Activated T-helper 1 cell treated with anti-CD3 and anti-CD28 coated beads, Interleukin-2, amount 50 U/mL, for 16 hours (primary cell): ENCODE data around the gene USP25.

Experiments used
- DNase-seq, 2 donors: peaks; one replicate each; pipeline ENCODE4 v3.0.0-alpha.2; 2020; ENCODE audit warnings: low read depth in 1 of 2, low spot score in 1 of 2

The USP25 gene

GRCh38 chr21:15801352-15801863 lies 71.6 kb downstream of the USP25 start:
- no peak for DNase-seq

DNA sequence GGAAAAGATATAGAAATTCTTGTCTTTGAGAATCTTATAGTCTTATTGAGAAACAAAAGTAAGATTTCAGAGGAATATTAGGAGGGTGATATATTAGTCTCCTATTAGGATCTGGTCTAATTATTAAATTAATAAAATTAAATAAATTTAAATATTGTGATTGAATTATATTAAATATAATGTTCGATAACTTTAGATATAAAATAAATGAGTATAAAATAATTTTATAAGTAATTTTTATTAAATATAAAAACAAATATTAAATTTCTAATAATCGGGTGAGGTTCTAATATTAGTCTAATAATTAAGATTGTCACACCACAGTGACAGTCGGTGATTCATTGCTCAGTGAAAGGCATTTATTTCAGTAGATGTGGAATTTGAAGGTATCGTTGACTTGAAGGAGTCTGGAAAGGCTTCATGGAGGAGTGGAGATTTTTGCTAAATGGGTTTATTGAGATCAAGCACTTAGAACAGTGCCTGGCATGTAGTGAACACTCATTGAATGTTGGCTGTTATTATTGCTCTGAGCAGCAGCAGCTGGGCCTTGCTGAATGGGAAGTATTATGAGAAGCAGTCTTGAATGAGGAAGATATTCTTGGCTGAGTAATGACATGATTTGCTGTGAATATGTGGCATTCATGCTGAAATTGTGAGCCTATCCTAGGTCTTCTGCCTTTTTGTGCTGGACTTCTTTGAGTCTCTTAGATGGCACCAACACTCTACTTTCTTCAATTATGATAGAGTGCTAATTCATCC lies 74.6 kb downstream of the USP25 start:
- DNase-seq: no peak

DNA sequence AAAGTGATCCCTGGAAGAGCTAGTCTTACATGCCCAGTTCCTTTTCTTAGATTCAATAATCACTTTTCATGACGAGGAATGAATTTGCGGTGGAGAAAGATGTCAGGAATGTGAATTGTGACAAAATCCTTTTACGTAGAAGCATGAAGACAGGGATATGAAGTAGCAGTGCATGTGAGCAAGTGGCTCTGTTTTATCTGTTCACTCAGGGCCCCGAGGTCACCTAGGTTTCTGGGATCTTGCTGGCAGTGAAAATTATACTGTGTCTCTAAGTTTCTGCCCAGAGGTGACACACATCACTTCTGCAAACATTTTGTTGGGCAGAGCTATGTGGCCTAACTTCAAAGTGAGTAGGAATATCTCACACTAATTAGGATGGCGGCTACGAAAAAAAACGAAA lies 79.3 kb downstream of the USP25 start:
- DNase-seq: no peak

DNA sequence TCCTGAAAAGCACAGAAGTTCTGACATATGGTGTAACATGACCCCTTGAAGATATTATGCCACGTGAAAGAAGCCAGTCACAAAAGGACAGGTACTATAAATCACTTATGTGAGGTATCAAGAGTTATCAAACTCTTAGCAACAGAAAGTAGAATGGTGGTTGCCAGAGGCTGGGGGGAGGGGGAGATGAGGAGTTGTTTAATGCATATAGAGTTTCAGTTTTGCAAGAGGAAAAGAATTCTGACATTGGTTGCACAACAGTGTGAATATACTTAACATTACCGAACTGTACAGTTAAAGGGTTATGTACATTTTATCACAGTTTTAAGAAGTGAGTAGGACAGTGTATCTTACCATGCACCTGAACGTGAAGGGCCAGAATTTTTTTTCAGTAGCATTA lies 80.0 kb downstream of the USP25 start:
- no peak for DNase-seq

DNA sequence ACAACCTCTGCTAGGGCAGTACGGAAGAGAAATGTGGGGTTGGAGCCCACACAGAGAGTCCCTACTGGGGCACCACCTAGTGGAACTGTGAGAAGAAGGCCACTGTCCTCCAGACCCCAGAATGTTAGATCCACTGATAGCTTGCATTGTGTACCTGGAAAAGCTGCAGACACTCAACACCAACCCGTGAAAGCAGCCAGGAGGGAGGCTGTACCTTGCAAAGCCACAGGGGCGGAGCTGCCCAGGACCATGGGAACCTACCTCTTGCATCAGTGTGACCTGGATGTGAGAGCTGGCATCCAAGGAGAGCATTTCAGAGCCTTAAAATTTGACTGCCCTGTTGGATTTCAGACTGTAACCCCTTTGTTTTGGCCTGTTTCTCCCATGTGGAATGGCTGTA lies 85.5 kb downstream of the USP25 start:
- DNase-seq: no peak

GRCh38 chr21:15820327-15820726 lies 90.5 kb downstream of the USP25 start:
- DNase-seq: no peak

DNA sequence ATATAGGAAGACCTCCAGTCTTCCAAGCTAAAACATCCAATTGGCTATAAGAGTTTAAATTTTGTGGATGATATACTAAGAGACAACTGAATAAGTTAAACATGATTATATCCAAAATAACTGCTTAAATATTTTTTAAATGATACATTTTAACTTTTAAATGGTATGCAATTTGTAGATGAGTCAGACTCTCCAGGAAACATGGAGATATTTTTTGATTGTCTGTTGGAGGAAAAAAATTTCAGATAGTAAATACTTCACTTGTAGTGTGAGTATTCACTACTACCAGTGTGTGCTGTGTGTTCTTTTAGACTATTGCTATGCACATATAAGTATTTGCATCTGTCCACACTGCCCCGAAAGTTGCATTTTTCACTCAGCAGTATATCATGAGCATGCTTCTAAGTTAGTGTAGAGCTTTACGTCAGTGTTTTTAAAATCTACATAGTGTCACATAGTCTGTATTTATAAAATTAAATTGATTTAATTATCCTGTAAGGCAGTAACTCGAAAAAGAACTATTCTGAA lies 91.1 kb downstream of the USP25 start:
- no peak for DNase-seq

DNA sequence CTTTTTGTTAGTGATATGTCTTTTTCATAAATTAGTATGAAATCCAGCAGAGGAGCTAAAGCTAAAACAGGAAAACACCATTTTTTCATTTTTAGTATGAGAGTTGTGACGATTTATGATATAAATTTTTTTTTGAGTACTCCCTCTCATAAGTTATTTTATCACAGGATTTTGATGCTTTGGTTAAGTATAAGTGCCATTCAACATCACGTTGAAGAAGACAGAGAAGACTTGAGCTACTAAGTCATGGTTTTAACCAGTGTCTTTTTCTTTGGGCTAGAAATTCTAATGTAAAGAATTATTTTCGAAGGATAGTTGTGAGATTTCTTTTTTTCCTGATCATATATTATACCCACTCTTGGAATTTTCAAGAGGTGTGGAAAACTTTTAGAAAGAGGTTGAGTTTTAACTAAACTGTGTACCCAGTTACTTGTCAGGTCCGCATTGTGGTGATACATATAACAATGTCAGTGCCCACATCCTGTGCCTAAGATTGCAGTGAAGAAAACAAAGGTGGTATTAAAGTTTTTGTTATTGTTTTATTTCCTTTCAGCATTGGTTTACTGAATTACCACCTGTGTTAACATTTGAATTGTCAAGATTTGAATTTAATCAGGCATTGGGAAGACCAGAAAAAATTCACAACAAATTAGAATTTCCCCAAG lies 93.8 kb downstream of the USP25 start:
- no peak for DNase-seq

DNA sequence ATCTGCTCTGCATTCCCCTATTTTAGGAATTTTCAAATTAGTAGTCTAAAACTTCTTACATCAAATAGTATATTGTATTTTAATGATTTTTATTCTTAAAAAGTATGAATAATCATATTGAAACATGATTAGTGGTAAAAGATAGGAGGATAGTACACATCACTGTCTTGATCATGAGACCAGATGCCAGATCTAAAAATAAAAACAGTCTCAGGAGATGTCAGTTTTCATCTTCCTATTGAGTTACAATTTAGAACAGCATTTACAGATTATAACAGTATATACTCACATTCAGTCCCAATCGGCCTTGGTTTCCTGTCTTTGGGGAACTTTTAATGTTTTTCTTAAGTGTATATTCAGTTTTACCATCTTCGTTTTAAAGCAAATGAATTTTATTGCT lies 95.9 kb downstream of the USP25 start:
- no peak for DNase-seq

- DNase-seq: no peak
Measured at GRCh38 chr21:15826147-15826780, 96.5 kb downstream of the USP25 start.

DNA sequence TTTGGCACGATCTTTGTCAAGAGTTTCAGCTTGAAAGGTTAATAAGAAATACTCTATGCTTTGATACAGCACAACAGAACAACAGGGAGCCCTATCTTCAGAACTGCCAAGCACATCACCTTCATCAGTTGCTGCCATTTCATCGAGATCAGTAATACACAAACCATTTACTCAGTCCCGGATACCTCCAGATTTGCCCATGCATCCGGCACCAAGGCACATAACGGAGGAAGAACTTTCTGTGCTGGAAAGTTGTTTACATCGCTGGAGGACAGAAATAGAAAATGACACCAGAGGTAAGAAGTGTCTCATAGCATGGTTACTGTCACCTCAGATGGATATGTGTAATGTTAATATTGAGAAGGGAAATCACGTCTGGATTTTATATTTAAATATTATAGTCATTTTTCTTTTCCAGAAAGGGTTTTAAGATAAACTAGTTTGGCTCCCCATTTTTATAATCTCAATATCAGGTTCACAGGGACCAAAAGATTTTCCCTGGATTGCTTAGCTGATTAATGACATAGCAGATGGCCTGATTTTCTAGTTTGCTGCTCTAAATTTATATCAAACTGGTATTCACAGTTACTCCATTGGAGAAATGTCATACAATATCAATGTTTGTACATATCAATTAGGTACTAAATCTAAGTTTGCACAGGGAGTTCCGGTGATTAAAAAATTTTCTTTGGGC lies 97.3 kb downstream of the USP25 start:
- DNase-seq: no peak

DNA sequence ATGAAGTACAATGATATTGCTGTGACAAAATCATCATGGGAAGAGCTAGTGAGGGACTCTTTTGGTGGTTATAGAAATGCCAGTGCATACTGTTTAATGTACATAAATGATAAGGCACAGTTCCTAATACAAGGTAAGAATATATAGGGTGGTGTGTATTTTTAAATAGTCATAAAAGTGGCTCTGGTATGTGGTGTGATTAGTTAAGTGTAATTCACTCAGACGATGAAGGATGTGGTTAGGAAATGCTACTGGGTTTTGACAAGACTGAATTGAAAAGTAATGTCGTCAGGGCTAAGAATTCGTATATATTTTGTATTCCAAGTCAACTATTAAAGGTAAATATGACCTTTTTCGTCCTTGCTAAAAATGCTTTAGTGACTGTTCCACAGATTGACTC lies 101.7 kb downstream of the USP25 start:
- no peak for DNase-seq

- no peak for DNase-seq
Measured at GRCh38 chr21:15837645-15838044, 107.9 kb downstream of the USP25 start.

GRCh38 chr21:15839026-15839425 lies 109.2 kb downstream of the USP25 start:
- DNase-seq: no peak

DNA sequence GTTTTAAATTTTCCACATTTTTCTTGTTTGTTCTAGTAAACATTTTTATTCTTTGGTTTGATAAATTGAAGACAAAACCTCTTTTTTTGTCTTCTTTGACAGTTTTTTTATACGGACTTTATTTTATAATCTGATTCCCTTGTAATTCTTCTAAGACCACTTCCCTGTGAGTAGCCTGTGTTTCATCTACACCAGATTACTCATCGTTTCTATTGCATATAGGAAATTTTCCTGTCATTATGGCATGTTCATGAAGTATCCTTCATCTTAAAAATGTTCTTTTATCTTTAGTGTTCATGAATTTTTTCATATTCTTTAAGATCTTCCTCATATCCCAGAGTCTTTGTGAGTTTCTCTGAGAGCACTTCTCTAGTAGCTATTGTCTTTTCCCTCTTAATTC lies 109.8 kb downstream of the USP25 start:
- DNase-seq: no peak

- DNase-seq: no peak
Measured at GRCh38 chr21:15840406-15840805, 110.6 kb downstream of the USP25 start.

DNA sequence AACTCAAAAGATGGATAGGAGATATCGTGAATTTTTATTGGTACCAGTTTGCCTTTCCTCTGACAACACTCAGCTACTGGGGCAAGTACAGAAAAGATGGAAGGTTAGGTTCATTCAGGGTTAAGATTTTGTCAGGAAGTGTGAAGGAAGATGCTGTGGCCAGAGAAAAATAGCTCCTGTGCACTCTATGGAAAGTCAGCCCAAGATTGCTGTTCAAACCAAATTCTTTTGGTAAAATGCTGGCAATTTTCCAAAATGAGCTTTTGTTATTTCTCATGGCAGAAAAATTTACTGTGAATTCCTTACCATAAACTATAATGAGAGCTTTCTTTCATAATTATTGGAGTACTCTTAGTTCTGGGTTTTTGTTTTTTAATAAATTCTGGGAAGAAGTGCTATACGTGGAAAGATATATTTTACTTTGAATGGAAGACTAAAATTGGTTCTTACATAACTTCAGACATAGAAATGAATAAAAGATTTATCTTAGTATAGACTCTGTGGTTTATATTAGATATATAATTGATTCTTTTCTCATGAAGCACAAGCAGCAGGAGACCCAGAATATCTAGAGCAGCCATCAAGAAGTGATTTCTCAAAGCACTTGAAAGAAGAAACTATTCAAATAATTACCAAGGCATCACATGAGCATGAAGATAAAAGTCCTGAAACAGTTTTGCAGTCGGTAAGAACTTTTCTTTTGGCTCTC lies 112.2 kb downstream of the USP25 start:
- no peak for DNase-seq

DNA sequence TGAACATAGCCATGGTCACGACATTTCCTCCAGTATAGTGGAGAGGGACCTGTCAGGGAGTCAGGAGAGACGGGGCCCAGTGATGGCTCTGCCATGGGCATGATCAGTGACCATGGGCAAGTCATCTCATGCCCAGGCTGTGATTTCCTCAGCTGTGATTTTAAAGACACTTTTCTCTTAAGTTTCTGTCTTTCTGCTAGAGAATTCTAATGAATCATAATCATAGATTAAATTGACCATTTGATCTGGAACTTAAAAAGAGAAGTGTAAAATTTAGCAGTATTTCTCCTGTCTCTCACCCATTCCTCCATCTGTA lies 112.7 kb downstream of the USP25 start:
- DNase-seq: no peak

DNA sequence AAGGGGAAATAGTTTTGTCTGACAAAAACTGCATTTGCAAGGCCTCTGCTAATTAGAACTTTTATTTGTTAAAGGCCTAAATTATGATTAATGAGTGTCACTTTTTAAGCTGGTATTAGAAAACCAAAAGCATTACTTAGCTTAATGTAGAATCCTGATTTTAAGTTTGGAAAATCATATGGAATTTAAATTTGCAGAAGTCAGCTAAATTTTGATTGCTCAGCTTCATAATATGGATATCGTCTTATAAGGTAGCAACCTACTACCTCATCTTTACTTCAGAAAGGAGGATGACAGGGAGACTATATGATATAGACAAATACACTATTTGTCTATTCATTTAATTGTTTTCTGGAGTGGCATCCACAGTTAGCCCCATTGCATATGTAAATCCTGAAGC lies 114.0 kb downstream of the USP25 start:
- DNase-seq: no peak

GRCh38 chr21:15848634-15849560 lies 119.1 kb downstream of the USP25 start:
- DNase-seq: no peak
